ENCODE measurements around the gene VAMP5.

Gene VAMP5

GRCh38 chr2:85594715-85595300 is 10.6 kb downstream of the VAMP5 start:
- Histone ChIP-seq H4K8ac (ENCODE audit: low read depth, low read length) (no peak overlapping the region), H3K4ac (ENCODE audit: low read depth, low read length) (peak overlapping the region; percentile 25), H2AK5ac (ENCODE audit: low read length) (no peak overlapping the region), H3K9ac (ENCODE audit: low read length) (peak overlapping the region; percentile 90), H2BK120ac (ENCODE audit: low read depth, low read length) (no peak overlapping the region), H3K23ac (ENCODE audit: low read length) (no peak overlapping the region), H3K4me2 (ENCODE audit: low read length) (peak overlapping the region; percentile 88), H3K27me3 (ENCODE audit: insufficient read depth, low read length, poor library complexity) (no peaks in the 10 kb centered on the region), H3K79me1 (ENCODE audit: low read length) (peaks cover 18% of the 10 kb centered on the region), H2BK15ac (replicated peaks; ENCODE audit: low read depth) (no peak overlapping the region), H3K4me1 (ENCODE audit: control insufficient read depth, low read depth, low read length) (peaks cover 2% of the 10 kb centered on the region), H3K27ac (ENCODE audit: low read depth, low read length) (peak overlapping the region; percentile 51), H3K4me3 (ENCODE audit: low read length) (peak overlapping the region; percentile 85), H3K79me2 (ENCODE audit: control insufficient read depth, insufficient read depth, low read length) (peaks cover 15% of the 10 kb centered on the region), H3K36me3 (ENCODE audit: control insufficient read depth, insufficient read depth, low read length) (peaks cover 8% of the 10 kb centered on the region), H4K5ac (ENCODE audit: low read length) (no peak overlapping the region), H3K56ac (ENCODE audit: low read length) (peak overlapping the region; percentile 94), H3K18ac (ENCODE audit: low read length) (peak overlapping the region; percentile 76), H2BK5ac (ENCODE audit: low read length) (no peak overlapping the region)
- DNase-seq = no peak
- no CpG with 5 or more reads among the region's 13 CpGs for WGBS (ENCODE audit: extremely low coverage, insufficient coverage, low lambda C conversion rate)

GRCh38 chr2:85595301-85596025 is 11.2 kb downstream of the VAMP5 start, which contains the start of gene RNF181:
RNF181 (plus strand) TSS chr2:85595745; CDS start chr2:85595764, 19 bp downstream.
- Histone ChIP-seq H2BK15ac (replicated peaks; ENCODE audit: low read depth) (no peak within 1 kb of the TSS), H3K4me1 (ENCODE audit: control insufficient read depth, low read depth, low read length) (peaks cover 2% of the 10 kb centered on the region), H3K79me1 (ENCODE audit: low read length) (peaks cover 18% of the 10 kb centered on the region), H3K4me2 (ENCODE audit: low read length) (peak within 1 kb of the TSS; percentile 92), H3K79me2 (ENCODE audit: control insufficient read depth, insufficient read depth, low read length) (peaks cover 15% of the 10 kb centered on the region), H3K18ac (ENCODE audit: low read length) (peak within 1 kb of the TSS; percentile 76), H3K4ac (ENCODE audit: low read depth, low read length) (peak within 1 kb of the TSS; percentile 58), H2BK120ac (ENCODE audit: low read depth, low read length) (no peak within 1 kb of the TSS), H2BK5ac (ENCODE audit: low read length) (peak within 1 kb of the TSS; percentile 57), H3K4me3 (ENCODE audit: low read length) (peak within 1 kb of the TSS; percentile 85), H3K9ac (ENCODE audit: low read length) (peak within 1 kb of the TSS; percentile 90), H3K36me3 (ENCODE audit: control insufficient read depth, insufficient read depth, low read length) (peaks cover 8% of the 10 kb centered on the region), H4K5ac (ENCODE audit: low read length) (no peak within 1 kb of the TSS), H3K27me3 (ENCODE audit: insufficient read depth, low read length, poor library complexity) (no peaks in the 10 kb centered on the region), H3K27ac (ENCODE audit: low read depth, low read length) (peak within 1 kb of the TSS; percentile 51), H2AK5ac (ENCODE audit: low read length) (no peak within 1 kb of the TSS), H4K8ac (ENCODE audit: low read depth, low read length) (no peak within 1 kb of the TSS), H3K23ac (ENCODE audit: low read length) (no peak within 1 kb of the TSS), H3K56ac (ENCODE audit: low read length) (peak within 1 kb of the TSS; percentile 94)
- DNase-seq = peak; percentile 99
- WGBS (ENCODE audit: extremely low coverage, insufficient coverage, low lambda C conversion rate) = no CpG with 5 or more reads among the region's 47 CpGs

GRCh38 chr2:85596026-85596333 is 11.7 kb downstream of the VAMP5 start:
- H3K56ac ChIP-seq (ENCODE audit: low read length) = peak overlapping the region; percentile 92
- H3K79me2 ChIP-seq (ENCODE audit: control insufficient read depth, insufficient read depth, low read length) = peaks cover 15% of the 10 kb centered on the region
- H4K5ac ChIP-seq (ENCODE audit: low read length) = no peak overlapping the region
- H4K8ac ChIP-seq (ENCODE audit: low read depth, low read length) = no peak overlapping the region
- no peaks in the 10 kb centered on the region for H3K27me3 ChIP-seq (ENCODE audit: insufficient read depth, low read length, poor library complexity)
- peak overlapping the region; percentile 51 for H3K18ac ChIP-seq (ENCODE audit: low read length)
- no peak overlapping the region for H3K27ac ChIP-seq (ENCODE audit: low read depth, low read length)
- peaks cover 2% of the 10 kb centered on the region for H3K4me1 ChIP-seq (ENCODE audit: control insufficient read depth, low read depth, low read length)
- peak overlapping the region; percentile 85 for H3K9ac ChIP-seq (ENCODE audit: low read length)
- peak overlapping the region; percentile 92 for H3K4me2 ChIP-seq (ENCODE audit: low read length)
- no peak overlapping the region for H2BK15ac ChIP-seq (replicated peaks; ENCODE audit: low read depth)
- no peak overlapping the region for H3K23ac ChIP-seq (ENCODE audit: low read length)
- H3K36me3 ChIP-seq (ENCODE audit: control insufficient read depth, insufficient read depth, low read length) = peaks cover 8% of the 10 kb centered on the region
- WGBS (ENCODE audit: extremely low coverage, insufficient coverage, low lambda C conversion rate) = no CpG with 5 or more reads among the region's 10 CpGs
- no peak for DNase-seq
- H2BK120ac ChIP-seq (ENCODE audit: low read depth, low read length) = no peak overlapping the region
- H3K4me3 ChIP-seq (ENCODE audit: low read length) = peak overlapping the region; percentile 77
- H3K4ac ChIP-seq (ENCODE audit: low read depth, low read length) = peak overlapping the region; percentile 58
- H2BK5ac ChIP-seq (ENCODE audit: low read length) = peak overlapping the region; percentile 27
- peaks cover 18% of the 10 kb centered on the region for H3K79me1 ChIP-seq (ENCODE audit: low read length)
- H2AK5ac ChIP-seq (ENCODE audit: low read length) = no peak overlapping the region

- Histone ChIP-seq H3K4me1 (ENCODE audit: control insufficient read depth, low read depth, low read length) (peaks cover 4% of the 10 kb centered on the region), H3K4me2 (ENCODE audit: low read length) (peak overlapping the region; percentile 92), H4K8ac (ENCODE audit: low read depth, low read length) (no peak overlapping the region), H3K4ac (ENCODE audit: low read depth, low read length) (no peak overlapping the region), H2BK15ac (replicated peaks; ENCODE audit: low read depth) (no peak overlapping the region), H3K79me1 (ENCODE audit: low read length) (peaks cover 20% of the 10 kb centered on the region), H3K4me3 (ENCODE audit: low read length) (peak overlapping the region; percentile 77), H2AK5ac (ENCODE audit: low read length) (no peak overlapping the region), H2BK120ac (ENCODE audit: low read depth, low read length) (no peak overlapping the region), H4K5ac (ENCODE audit: low read length) (no peak overlapping the region), H3K9ac (ENCODE audit: low read length) (peak overlapping the region; percentile 85), H3K56ac (ENCODE audit: low read length) (peak overlapping the region; percentile 92), H3K18ac (ENCODE audit: low read length) (no peak overlapping the region), H3K36me3 (ENCODE audit: control insufficient read depth, insufficient read depth, low read length) (peaks cover 8% of the 10 kb centered on the region), H3K27ac (ENCODE audit: low read depth, low read length) (no peak overlapping the region), H2BK5ac (ENCODE audit: low read length) (no peak overlapping the region), H3K27me3 (ENCODE audit: insufficient read depth, low read length, poor library complexity) (no peaks in the 10 kb centered on the region), H3K23ac (ENCODE audit: low read length) (no peak overlapping the region), H3K79me2 (ENCODE audit: control insufficient read depth, insufficient read depth, low read length) (peaks cover 15% of the 10 kb centered on the region)
- no peak for DNase-seq
- no CpG with 5 or more reads among the region's 3 CpGs for WGBS (ENCODE audit: extremely low coverage, insufficient coverage, low lambda C conversion rate)
Observed at GRCh38 chr2:85596486-85597143, 12.4 kb downstream of the VAMP5 start.

- H2AK5ac ChIP-seq (ENCODE audit: low read length) = no peak overlapping the region
- H3K79me1 ChIP-seq (ENCODE audit: low read length) = peaks cover 22% of the 10 kb centered on the region
- peaks cover 8% of the 10 kb centered on the region for H3K36me3 ChIP-seq (ENCODE audit: control insufficient read depth, insufficient read depth, low read length)
- no peak overlapping the region for H2BK15ac ChIP-seq (replicated peaks; ENCODE audit: low read depth)
- no peak overlapping the region for H3K4me3 ChIP-seq (ENCODE audit: low read length)
- no peak overlapping the region for H4K8ac ChIP-seq (ENCODE audit: low read depth, low read length)
- no peak overlapping the region for H3K56ac ChIP-seq (ENCODE audit: low read length)
- no peak overlapping the region for H3K18ac ChIP-seq (ENCODE audit: low read length)
- no peak overlapping the region for H3K4ac ChIP-seq (ENCODE audit: low read depth, low read length)
- no peak overlapping the region for H4K5ac ChIP-seq (ENCODE audit: low read length)
- no peak for DNase-seq
- H3K9ac ChIP-seq (ENCODE audit: low read length) = no peak overlapping the region
- H2BK5ac ChIP-seq (ENCODE audit: low read length) = no peak overlapping the region
- WGBS (ENCODE audit: extremely low coverage, insufficient coverage, low lambda C conversion rate) = no CpG with 5 or more reads among the region's 5 CpGs
- no peak overlapping the region for H3K4me2 ChIP-seq (ENCODE audit: low read length)
- H3K79me2 ChIP-seq (ENCODE audit: control insufficient read depth, insufficient read depth, low read length) = peaks cover 15% of the 10 kb centered on the region
- no peak overlapping the region for H3K27ac ChIP-seq (ENCODE audit: low read depth, low read length)
- H3K23ac ChIP-seq (ENCODE audit: low read length) = no peak overlapping the region
- H3K4me1 ChIP-seq (ENCODE audit: control insufficient read depth, low read depth, low read length) = peaks cover 5% of the 10 kb centered on the region
- H2BK120ac ChIP-seq (ENCODE audit: low read depth, low read length) = no peak overlapping the region
- no peaks in the 10 kb centered on the region for H3K27me3 ChIP-seq (ENCODE audit: insufficient read depth, low read length, poor library complexity)
Observed at GRCh38 chr2:85597241-85597640, 13.0 kb downstream of the VAMP5 start.

Data from mesendoderm (in vitro differentiated cells).